HPDE6-E6E7 (cell line): ENCODE data around the gene CCDC184.
"Not testable (repeated sequence)": the region's sequence is repeated elsewhere in the genome, so short reads cannot be mapped to it uniquely, and the experiment has no call there.

Experiments used
- DNase-seq: peaks from one replicate; pipeline ENCODE4 v3.0.0; 2011; ENCODE audit warnings: missing footprints; ENCODE audit errors: extremely low spot score

The CCDC184 gene

GRCh38 chr12:48183091-48183875, at the start of gene CCDC184:
TSS of gene CCDC184 (plus strand) at chr12:48183644. CDS start at chr12:48184123, 479 bp downstream.
- DNase-seq, result no peak

- DNase-seq, result no peak
These were observed 48.4 kb upstream of the CCDC184 start for GRCh38 chr12:48135027-48135426.

GRCh38 chr12:48142818-48143674, 40.4 kb upstream of the CCDC184 start:
- no peak for DNase-seq

- no peak for DNase-seq
These were observed 39.5 kb upstream of the CCDC184 start for GRCh38 chr12:48143898-48144297.

GRCh38 chr12:48145981-48146380, 37.5 kb upstream of the CCDC184 start:
- no peak for DNase-seq

- no peak for DNase-seq
These were observed 32.2 kb upstream of the CCDC184 start for GRCh38 chr12:48151103-48151771.

- DNase-seq, result not testable (repeated sequence)
These were observed 27.7 kb upstream of the CCDC184 start for GRCh38 chr12:48155786-48156185.

- no peak for DNase-seq
These were observed 26.8 kb upstream of the CCDC184 start for GRCh38 chr12:48156652-48157017.

GRCh38 chr12:48157018-48157888, 26.2 kb upstream of the CCDC184 start, which contains the start of gene ASB8:
TSS of gene ASB8 (minus strand) at chr12:48157515. CDS start at chr12:48153496, 4,019 bp downstream.
- peak; percentile 96 for DNase-seq

GRCh38 chr12:48157889-48158370, 25.5 kb upstream of the CCDC184 start:
- DNase-seq, result no peak

- DNase-seq, result no peak
These were observed 23.4 kb upstream of the CCDC184 start for GRCh38 chr12:48160046-48160445.

- DNase-seq, result no peak
These were observed 22.6 kb upstream of the CCDC184 start for GRCh38 chr12:48160807-48161206.

GRCh38 chr12:48163150-48163747, 20.2 kb upstream of the CCDC184 start:
- no peak for DNase-seq

- no peak for DNase-seq
These were observed 19.0 kb upstream of the CCDC184 start for GRCh38 chr12:48164451-48164850.

GRCh38 chr12:48165089-48165981, 18.1 kb upstream of the CCDC184 start:
- DNase-seq, result peak; percentile 46

- no peak for DNase-seq
These were observed 14.4 kb upstream of the CCDC184 start for GRCh38 chr12:48169011-48169410.

- DNase-seq, result no peak
These were observed 7.6 kb upstream of the CCDC184 start for GRCh38 chr12:48175613-48176416.

GRCh38 chr12:48176417-48176751, 7.1 kb upstream of the CCDC184 start:
- DNase-seq, result no peak

GRCh38 chr12:48177982-48178381, 5.5 kb upstream of the CCDC184 start:
- DNase-seq, result no peak
